NOMO-1 (cell line): ENCODE measurements around the gene GGT6.
"Not testable (repeated sequence)": the region's sequence is repeated elsewhere in the genome, so short reads cannot be mapped to it uniquely, and the experiment has no call there.

Experiments
- DNase-seq, 2 experiments: peaks; one replicate each; lab custom pipeline; 2025; ENCODE audit not compliant: unreplicated experiment in 2 of 2; lab: John Stamatoyannopoulos, UW

GGT6 gene

GRCh38 chr17:4560421-4560820, at the start of gene GGT6:
GGT6 (minus strand) TSS chr17:4560577; CDS start chr17:4560521, 56 bp downstream.
- no peak for DNase-seq

- no peak for DNase-seq
These were observed 49.8 kb upstream of the GGT6 start for GRCh38 chr17:4610162-4610561.

GRCh38 chr17:4609761-4610160, 49.4 kb upstream of the GGT6 start:
- no peak for DNase-seq

GRCh38 chr17:4607773-4608187, 47.4 kb upstream of the GGT6 start:
- DNase-seq: peak in 1 of 2 experiments; percentile 35

GRCh38 chr17:4607261-4607741, 46.9 kb upstream of the GGT6 start:
- no peak for DNase-seq

GRCh38 chr17:4605826-4606225, 45.4 kb upstream of the GGT6 start:
- no peak for DNase-seq

GRCh38 chr17:4604736-4605135, 44.4 kb upstream of the GGT6 start:
- DNase-seq: not testable (repeated sequence)

GRCh38 chr17:4604111-4604644, 43.8 kb upstream of the GGT6 start:
- no peak for DNase-seq

GRCh38 chr17:4602041-4602440, 41.7 kb upstream of the GGT6 start:
- DNase-seq: no peak

GRCh38 chr17:4601326-4601725, 40.9 kb upstream of the GGT6 start:
- DNase-seq: no peak

GRCh38 chr17:4600563-4600962, 40.2 kb upstream of the GGT6 start:
- no peak for DNase-seq

GRCh38 chr17:4599505-4600281, 39.3 kb upstream of the GGT6 start:
- no peak for DNase-seq

GRCh38 chr17:4598776-4599504, 38.6 kb upstream of the GGT6 start:
- DNase-seq: no peak

- no peak for DNase-seq
These were observed 37.6 kb upstream of the GGT6 start for GRCh38 chr17:4597975-4598374.

- no peak for DNase-seq
These were observed 36.4 kb upstream of the GGT6 start for GRCh38 chr17:4596636-4597380.

- DNase-seq: not testable (repeated sequence)
These were observed 35.4 kb upstream of the GGT6 start for GRCh38 chr17:4595685-4596342.

GRCh38 chr17:4594931-4595684, 34.7 kb upstream of the GGT6 start:
- DNase-seq: no peak

- no peak for DNase-seq
These were observed 34.0 kb upstream of the GGT6 start for GRCh38 chr17:4594406-4594805.

GRCh38 chr17:4593021-4593421, 32.6 kb upstream of the GGT6 start:
- no peak for DNase-seq
